Psoas muscle (tissue), 8 donors: ENCODE measurements around the gene DEPP1. TPM values are rescaled to one million over a fixed set of nuclear protein-coding genes. Genes with fewer than 3 reads are reported as not detected.

Experiments
- ATAC-seq, 4 donors: fragments of 200-7000 bp; cut with Tn5 transposase; one replicate each; pipeline ENCODE4 v1.9.1; 2020; ENCODE audit warnings: moderate library complexity in 3 of 4, mild to moderate bottlenecking in 2 of 4
- DNase-seq, 2 donors: peaks; one replicate each; pipeline ENCODE4 v3.0.0-alpha.2; 2020
- H3K27ac ChIP-seq: fragments of 200-600 bp; one replicate; pipeline ENCODE4 v1.8.0; 2022
- H3K27me3 ChIP-seq, 3 donors: fragments of 200-600 bp in 1 of 3; one replicate each; pipeline versions ENCODE4 v1.6.1 to v1.8.0; 2013 to 2022; ENCODE audit warnings: low read length in 2 of 3, mild to moderate bottlenecking in 2 of 3, moderate library complexity in 1 of 3; ENCODE audit not compliant: insufficient read depth in 3 of 3
- H3K36me3 ChIP-seq, 2 donors: fragments of 200-600 bp in 1 of 2; one replicate each; pipeline versions ENCODE4 v1.6.1 to v1.8.0; 2013 to 2022; ENCODE audit warnings: low read depth in 1 of 2, mild to moderate bottlenecking in 1 of 2, moderate library complexity in 1 of 2; ENCODE audit not compliant: insufficient read depth in 1 of 2
- H3K4me1 ChIP-seq: fragments of 200-600 bp; one replicate; pipeline ENCODE4 v1.8.0; 2022
- H3K4me3 ChIP-seq: fragments of 200-600 bp; one replicate; pipeline ENCODE4 v1.8.0; 2022; ENCODE audit warnings: mild to moderate bottlenecking
- H3K9me3 ChIP-seq: fragments of 200-600 bp; one replicate; pipeline ENCODE4 v1.8.0; 2022
- CTCF ChIP-seq: fragments of 200-600 bp; IDR thresholded peaks from one replicate; pipeline ENCODE4 v1.8.0; 2022; ENCODE audit warnings: antibody characterized with exemption
- WGBS, 3 donors: extraction: QIAGEN DNeasy Blood & Tissue Kit; methylation state at CpG; one replicate each; pipeline versions ENCODE4 v1.1.6 to v1.1.7; 2013; 5-methylcytosine and 5-hydroxymethylcytosine counted together
- intact Hi-C, 2 donors: fragments of 100-400 bp; cut with DNase I; formaldehyde crosslinking; loops; one replicate each; pipeline versions ENCODE4 v1.11.0 to v1.14.2; 2022
- polyA plus RNA-seq, 3 donors: library from polyadenylated mRNA; stranded (reverse); fragments of 200-250 nt; gene quantifications; one replicate each; pipeline ENCODE4 v1.2.3, GENCODE V29; 2013
- total RNA-seq, 4 donors: library from RNA; stranded (reverse); fragmentation: NEBNext Ultra II Directional in 2 of 4; extraction: Animal tissue kit (Norgen Biotek cat#: 25700) in 2 of 4; gene quantifications; one replicate each; pipeline versions ENCODE4 v1.2.1 to v1.2.4, GENCODE V29; 2021 to 2023
- donor health status: healthy with polysubstance abuse.
- donor health status: DM: no; HTN: no; CAD: no; lungs with moderate emphysema.
- donor health status: Bipolar disorder and iron deficiency.
- donor health status: healthy.
- donor health status: DM: yes; HTN: yes; CAD: no.
- donor health status: DM: no; HTN: no; CAD: no.
- donor health status: DM: no; HTN: no; CAD: no.
- donor health status: DM: yes; HTN: yes; CAD: no.

DEPP1 gene
- total and polyA plus RNA-seq, 7 donors = 28.2 to 102 (median 37.4) TPM

DNA sequence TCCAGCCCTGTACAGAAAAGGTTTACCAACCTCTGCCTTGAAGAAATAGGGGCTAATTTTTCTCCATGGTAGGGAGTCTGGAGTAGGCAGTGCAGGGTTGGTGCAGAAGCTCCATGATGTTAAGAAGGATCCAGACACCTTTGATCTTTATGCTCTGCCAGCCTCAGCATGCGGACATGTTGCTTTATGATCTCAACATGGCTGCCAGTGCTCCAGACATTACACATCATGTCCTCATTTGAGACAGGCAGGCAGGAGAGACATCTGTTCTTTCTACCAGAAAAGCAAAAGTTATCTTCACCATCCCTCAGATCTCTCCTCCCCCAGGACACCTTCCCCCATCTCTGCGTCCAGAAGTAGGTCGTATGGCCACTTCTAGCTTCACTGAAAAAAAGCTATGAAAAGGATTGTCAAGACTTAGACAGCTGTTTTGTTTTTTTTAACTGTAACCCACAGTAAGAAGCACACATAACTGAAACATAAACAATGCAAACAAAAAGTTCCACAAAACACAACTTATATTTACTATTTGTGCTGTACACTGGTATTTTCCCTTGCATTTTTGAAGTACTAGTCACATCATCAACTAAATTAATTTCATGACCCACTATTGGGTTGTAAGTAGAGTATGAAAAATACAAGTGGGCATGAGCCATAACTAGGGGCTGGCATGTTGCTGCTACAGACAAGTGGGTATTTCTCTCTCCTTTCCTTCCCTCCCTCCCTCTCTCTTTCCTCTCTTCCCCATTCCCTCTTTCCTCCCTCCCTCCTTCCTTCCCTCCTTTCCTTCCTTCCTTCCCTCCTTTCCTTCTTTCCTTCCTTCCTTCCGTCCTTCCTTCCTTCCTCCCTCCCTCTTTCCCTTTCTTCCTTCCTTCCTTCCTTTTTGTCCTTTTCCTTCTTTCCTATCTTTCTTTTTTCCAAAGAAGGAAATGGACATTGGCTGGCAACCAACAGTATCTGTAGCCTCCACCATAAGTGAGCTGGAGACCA, 21.6 kb downstream of the DEPP1 start:
- Histone ChIP-seq H3K9me3 (no peaks in the 10 kb centered on the region), H3K27ac (peak overlapping the region; percentile 96), H3K36me3 (peaks cover 0 to 24% of the 10 kb centered on the region in 2 donors), H3K4me3 (no peak overlapping the region), H3K4me1 (peaks cover 28% of the 10 kb centered on the region), H3K27me3 (no peaks in the 10 kb centered on the region)
- WGBS, 3 donors = 93 to 95% (median 95%) methylated on average over 4 of the region's 4 CpGs
- intact Hi-C loops = no loop called here
- DNase-seq (no peak), ATAC-seq (no peak)
- no peak for TF ChIP-seq CTCF

- WGBS, 3 donors = 90 to 93% (median 93%) methylated on average over 4 of the region's 4 CpGs
- no peak for DNase-seq
- Histone ChIP-seq H3K4me3 (no peak overlapping the region), H3K27ac (no peak overlapping the region), H3K4me1 (peaks cover 23% of the 10 kb centered on the region), H3K9me3 (no peaks in the 10 kb centered on the region), H3K36me3 (peaks cover 0 to 24% of the 10 kb centered on the region in 2 donors), H3K27me3 (no peaks in the 10 kb centered on the region)
- intact Hi-C loops = no loop called here
- ATAC-seq = no peak
- no peak for TF ChIP-seq CTCF
Measured at GRCh38 chr10:44956226-44956625, 22.4 kb downstream of the DEPP1 start.

DNA sequence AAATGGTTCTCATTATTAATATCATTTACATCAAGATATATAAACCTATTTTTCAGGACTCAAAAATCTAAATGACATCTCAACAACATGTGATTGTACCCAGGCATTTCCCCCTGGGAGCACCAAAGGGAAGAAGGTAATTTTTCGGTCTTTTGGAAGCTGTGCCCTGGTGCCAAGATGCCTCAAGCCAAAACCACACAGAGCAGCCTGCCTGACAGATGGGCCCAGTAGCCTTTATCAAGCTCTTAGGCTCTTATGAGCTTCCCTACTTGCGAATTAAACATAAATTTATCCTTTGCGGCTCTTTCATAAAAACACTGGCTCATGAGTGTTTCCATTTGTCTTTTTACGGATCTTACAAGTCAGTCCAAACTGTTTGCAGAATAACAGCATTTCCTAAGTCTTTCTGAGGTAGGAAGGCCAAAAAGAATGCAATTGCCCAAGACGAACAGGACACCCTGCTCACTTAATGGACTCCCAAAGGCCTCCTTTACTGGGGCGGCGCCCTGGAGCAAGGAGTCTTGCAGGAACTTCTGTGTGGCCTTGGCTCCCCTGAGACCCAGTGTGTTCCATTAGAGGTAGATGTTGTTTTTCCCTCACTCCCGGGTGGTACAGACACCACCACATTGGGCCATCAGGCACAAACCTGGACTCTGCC, 23.1 kb downstream of the DEPP1 start:
- peaks cover 17% of the 10 kb centered on the region for H3K4me1 ChIP-seq
- WGBS, 3 donors = 54 to 81% (median 72%) methylated on average over 8 of the region's 8 CpGs
- ATAC-seq = no peak

GRCh38 chr10:44954962-44955361, 23.6 kb downstream of the DEPP1 start:
- Histone ChIP-seq H3K27me3 (no peaks in the 10 kb centered on the region), H3K4me3 (no peak overlapping the region), H3K4me1 (peaks cover 13% of the 10 kb centered on the region), H3K36me3 (peaks cover 0 to 24% of the 10 kb centered on the region in 2 donors), H3K27ac (no peak overlapping the region), H3K9me3 (no peaks in the 10 kb centered on the region)
- DNase-seq = no peak
- TF ChIP-seq CTCF = no peak
- intact Hi-C loops = no loop called here
- no peak for ATAC-seq

More for the DNA sequence above, 23.1 kb downstream of the DEPP1 start:
- DNase-seq = peak; percentile 78 to 92
- no peak overlapping the region for H3K4me3 ChIP-seq
- H3K27me3 ChIP-seq = no peaks in the 10 kb centered on the region
- H3K36me3 ChIP-seq = peaks cover 0 to 24% of the 10 kb centered on the region in 2 donors
- intact Hi-C loops = no loop called here
- no peaks in the 10 kb centered on the region for H3K9me3 ChIP-seq
- H3K27ac ChIP-seq = no peak overlapping the region
- TF ChIP-seq CTCF = no peak
